Neutrophil (primary cell): Measurements from ENCODE around the gene HINFP.
A peak's percentile ranks its signal among the peaks of the same experiment; 100 is the strongest.
"Not testable (repeated sequence)": the region's sequence is repeated elsewhere in the genome, so short reads cannot be mapped to it uniquely, and the experiment has no call there.

Source experiments
- H3K27ac ChIP-seq: fragments of 200-600 bp; sonication (generic); 2 replicates; pipeline ENCODE4 v1.5.1; 2016; ENCODE audit warnings: mild to moderate bottlenecking, moderate library complexity
- H3K27me3 ChIP-seq: fragments of 200-600 bp; sonication (generic); 2 replicates; pipeline ENCODE4 v1.6.0; 2016; ENCODE audit warnings: mild to moderate bottlenecking
- H3K36me3 ChIP-seq: fragments of 200-600 bp; sonication (generic); 2 replicates; pipeline ENCODE4 v1.5.1; 2017
- H3K4me1 ChIP-seq, 2 experiments: fragments of 200-600 bp in 1 of 2; sonication (generic) in 1 of 2; 1 replicate in 1 of 2; 2 replicates in 1 of 2; pipeline versions ENCODE4 v1.5.1 to v1.6.1; 2013 to 2016; ENCODE audit warnings: low read depth in 1 of 2, low read length in 1 of 2, mild to moderate bottlenecking in 1 of 2, moderate library complexity in 1 of 2; ENCODE audit not compliant: control insufficient read depth in 1 of 2, insufficient read depth in 1 of 2
- H3K4me3 ChIP-seq, 2 experiments: fragments of 200-600 bp in 1 of 2; sonication (generic) in 1 of 2; 1 replicate in 1 of 2; 2 replicates in 1 of 2; pipeline ENCODE4 v1.5.1; 2013 to 2016; ENCODE audit warnings: low read depth in 1 of 2, low read length in 1 of 2, mild to moderate bottlenecking in 1 of 2, moderate library complexity in 1 of 2
- H3K9me3 ChIP-seq: fragments of 200-600 bp; sonication (generic); 2 replicates; pipeline ENCODE4 v1.5.1; 2016
- CTCF ChIP-seq: fragments of 200-600 bp; sonication (generic); IDR thresholded peaks from 2 replicates; pipeline ENCODE4 v1.5.1; 2016; ENCODE audit warnings: antibody characterized with exemption

The HINFP gene

GRCh38 chr11:119130662-119131061, 9.3 kb downstream of the HINFP start:
- Histone ChIP-seq H3K27ac (no peak overlapping the region), H3K4me1 (peaks cover 0 to 5% of the 10 kb centered on the region in 2 experiments), H3K36me3 (peaks cover 70% of the 10 kb centered on the region), H3K9me3 (no peaks in the 10 kb centered on the region), H3K4me3 (no peak overlapping the region), H3K27me3 (no peaks in the 10 kb centered on the region)
- TF ChIP-seq CTCF, result no peak

GRCh38 chr11:119134389-119134978, 13.1 kb downstream of the HINFP start:
- H3K9me3 ChIP-seq, result no peaks in the 10 kb centered on the region
- H3K4me1 ChIP-seq, result peaks cover 0 to 5% of the 10 kb centered on the region in 2 experiments
- peak overlapping the region; percentile 20 for H3K27ac ChIP-seq
- TF ChIP-seq CTCF, result peak; percentile 36
- no peaks in the 10 kb centered on the region for H3K27me3 ChIP-seq
- H3K36me3 ChIP-seq, result peaks cover 51% of the 10 kb centered on the region
- no peak overlapping the region for H3K4me3 ChIP-seq

- H3K9me3 ChIP-seq, H3K27me3 ChIP-seq, H3K4me3 ChIP-seq, H3K27ac ChIP-seq, H3K4me1 ChIP-seq, H3K36me3 ChIP-seq: not testable (repeated sequence)
Observed at GRCh38 chr11:119139276-119139675, 17.9 kb downstream of the HINFP start.

DNA sequence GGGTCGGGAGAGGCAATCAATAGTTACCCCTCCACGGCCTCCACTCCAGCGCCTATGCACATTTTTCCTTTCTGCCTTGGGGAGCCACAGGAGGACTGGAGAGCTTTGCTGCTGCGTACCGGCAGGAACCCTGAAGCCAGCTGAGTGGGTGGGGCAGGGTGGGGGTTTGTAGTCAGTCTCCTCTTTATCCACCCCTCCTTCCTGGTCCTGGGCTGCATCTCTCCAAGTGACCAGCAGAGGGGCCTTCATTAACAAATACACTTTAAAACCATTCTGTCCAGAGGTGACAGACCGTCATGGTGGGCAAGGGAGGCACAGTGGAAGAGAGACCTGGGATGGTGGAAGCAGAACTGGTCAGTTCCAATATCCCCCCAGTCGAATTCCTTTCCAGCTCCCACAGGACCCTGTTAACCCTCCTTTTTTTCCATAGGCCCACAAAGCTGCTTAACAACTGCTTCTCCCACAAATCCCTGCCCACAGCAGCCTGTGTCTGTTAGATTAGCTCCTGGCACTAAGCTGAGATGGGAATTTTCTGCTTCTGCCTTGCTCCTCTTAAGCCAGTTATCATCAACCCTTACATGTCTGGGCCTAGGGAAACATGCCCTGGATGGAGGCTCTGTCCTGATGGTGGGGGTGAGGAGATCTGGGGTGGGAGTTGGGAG, 23.6 kb downstream of the HINFP start:
- peak; percentile 70 for TF ChIP-seq CTCF
- no peaks in the 10 kb centered on the region for H3K36me3 ChIP-seq
- H3K4me3 ChIP-seq, result no peak overlapping the region
- H3K27ac ChIP-seq, result no peak overlapping the region
- peaks cover 10 to 26% of the 10 kb centered on the region in 2 experiments for H3K4me1 ChIP-seq
- H3K27me3 ChIP-seq, result peaks cover 54% of the 10 kb centered on the region
- H3K9me3 ChIP-seq, result no peaks in the 10 kb centered on the region

GRCh38 chr11:119145551-119145950, 24.2 kb downstream of the HINFP start:
- no peak for TF ChIP-seq CTCF
- Histone ChIP-seq H3K27me3 (peaks cover 60% of the 10 kb centered on the region), H3K36me3 (no peaks in the 10 kb centered on the region), H3K27ac (no peak overlapping the region), H3K9me3 (no peaks in the 10 kb centered on the region), H3K4me3 (no peak overlapping the region), H3K4me1 (peaks cover 10 to 26% of the 10 kb centered on the region in 2 experiments)

DNA sequence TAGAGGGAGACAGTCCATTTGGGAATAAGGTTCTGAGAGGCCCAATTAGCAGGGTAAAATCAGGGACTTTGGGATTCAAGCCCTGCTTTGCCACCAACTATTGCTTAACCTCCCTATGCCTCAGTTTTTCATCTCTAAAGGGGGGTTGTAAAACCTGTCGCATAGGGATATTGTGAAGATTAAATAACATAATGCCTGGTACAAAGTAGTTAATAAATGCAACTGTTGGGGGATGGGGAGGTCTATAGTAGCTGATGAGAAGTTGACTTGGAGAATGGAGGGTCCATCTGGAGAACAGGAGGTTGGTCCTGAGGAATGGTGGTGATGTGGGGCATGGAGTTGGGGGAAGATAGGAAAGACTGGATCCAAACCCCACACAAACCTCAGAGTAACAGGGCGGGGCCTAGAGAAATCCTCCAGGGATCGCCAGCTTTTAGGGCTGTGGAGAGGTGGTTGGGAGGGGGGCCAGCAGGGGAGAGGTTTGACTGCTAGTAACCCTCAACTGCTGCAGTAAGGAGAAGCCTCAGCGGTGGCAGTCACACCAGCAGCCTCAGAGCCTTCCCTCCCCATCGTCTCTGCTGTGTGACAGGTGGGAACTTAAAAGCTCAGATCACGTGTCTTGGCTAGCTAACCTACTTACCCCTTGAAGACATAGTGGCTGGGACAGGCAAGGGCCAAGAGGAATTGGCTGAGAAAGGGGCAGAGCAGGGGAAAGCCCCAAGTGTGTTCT, 26.4 kb downstream of the HINFP start:
- no peaks in the 10 kb centered on the region for H3K9me3 ChIP-seq
- peaks cover 10 to 26% of the 10 kb centered on the region in 2 experiments for H3K4me1 ChIP-seq
- no peak for TF ChIP-seq CTCF
- H3K36me3 ChIP-seq, result no peaks in the 10 kb centered on the region
- H3K27me3 ChIP-seq, result peaks cover 78% of the 10 kb centered on the region
- H3K4me3 ChIP-seq, result no peak overlapping the region
- no peak overlapping the region for H3K27ac ChIP-seq
